MM.1S (cell line): ENCODE data around the gene USP17L26.
A peak's percentile ranks its signal among the peaks of the same experiment; 100 is the strongest.
"Not testable (repeated sequence)": the region's sequence is repeated elsewhere in the genome, so short reads cannot be mapped to it uniquely, and the experiment has no call there.

Experiments used
- DNase-seq: peaks from one replicate; pipeline ENCODE4 v3.0.0-alpha.2; 2015
- H2AFZ ChIP-seq: fragments of 300-600 bp; sonication (generic); 2 replicates; pipeline ENCODE4 v1.6.0; 2016; ENCODE audit warnings: antibody characterized with exemption, low read length
- H3F3A ChIP-seq: fragments of 300-600 bp; sonication (generic); 2 replicates; pipeline ENCODE4 v1.6.1; 2016; ENCODE audit warnings: mild to moderate bottlenecking, antibody characterized with exemption, low read length, moderate library complexity, mixed read lengths; ENCODE audit not compliant: insufficient read depth
- H3K27ac ChIP-seq: fragments of 300-600 bp; sonication (generic); 2 replicates; pipeline ENCODE4 v1.5.1; 2016; ENCODE audit warnings: mild to moderate bottlenecking, low read length
- H3K27me3 ChIP-seq: fragments of 300-600 bp; sonication (generic); replicated peaks from 2 replicates; pipeline ENCODE4 v1.6.0; 2016; ENCODE audit warnings: low read length; ENCODE audit not compliant: insufficient read depth
- H3K36me3 ChIP-seq: fragments of 300-600 bp; sonication (generic); replicated peaks from 2 replicates; pipeline ENCODE4 v1.6.1; 2016; ENCODE audit warnings: mild to moderate bottlenecking, low read length, mixed read lengths; ENCODE audit not compliant: insufficient read depth
- H3K4me1 ChIP-seq: fragments of 300-600 bp; sonication (generic); 2 replicates; pipeline ENCODE4 v1.6.1; 2016; ENCODE audit warnings: low read length, mixed read lengths
- H3K4me2 ChIP-seq: fragments of 300-600 bp; sonication (generic); 2 replicates; pipeline ENCODE4 v1.6.0; 2016; ENCODE audit warnings: low read depth, low read length
- H3K4me3 ChIP-seq: fragments of 300-600 bp; sonication (generic); 2 replicates; pipeline ENCODE4 v1.5.1; 2016; ENCODE audit warnings: low read length, mixed read lengths
- H3K79me2 ChIP-seq: fragments of 300-600 bp; sonication (generic); 2 replicates; pipeline ENCODE4 v1.6.1; 2016; ENCODE audit warnings: mixed run types, low read length, mixed read lengths
- H3K9ac ChIP-seq: fragments of 300-600 bp; sonication (generic); 2 replicates; pipeline ENCODE4 v1.6.1; 2016; ENCODE audit warnings: low read length, mixed read lengths
- H3K9me2 ChIP-seq: fragments of 300-600 bp; sonication (generic); replicated peaks from 2 replicates; pipeline ENCODE4 v1.6.1; 2016; ENCODE audit warnings: mild to moderate bottlenecking, low read length, mixed read lengths; ENCODE audit not compliant: insufficient read depth
- H3K9me3 ChIP-seq: fragments of 300-600 bp; sonication (generic); replicated peaks from 2 replicates; pipeline ENCODE4 v1.6.1; 2016; ENCODE audit warnings: mild to moderate bottlenecking, low read length, mixed read lengths; ENCODE audit not compliant: insufficient read depth
- H4K20me1 ChIP-seq: fragments of 300-600 bp; sonication (generic); 2 replicates; pipeline ENCODE4 v1.6.1; 2016; ENCODE audit warnings: mild to moderate bottlenecking, low read length, moderate library complexity, mixed read lengths; ENCODE audit not compliant: insufficient read depth
- TF ChIP-seq, protein P1 (sequence below): fragments of 300-600 bp; sonication (generic); IDR thresholded peaks from 2 replicates; pipeline ENCODE4 v1.5.1; 2016; ENCODE audit warnings: antibody characterized with exemption, low read length, mixed read lengths

The USP17L26 gene

DNA sequence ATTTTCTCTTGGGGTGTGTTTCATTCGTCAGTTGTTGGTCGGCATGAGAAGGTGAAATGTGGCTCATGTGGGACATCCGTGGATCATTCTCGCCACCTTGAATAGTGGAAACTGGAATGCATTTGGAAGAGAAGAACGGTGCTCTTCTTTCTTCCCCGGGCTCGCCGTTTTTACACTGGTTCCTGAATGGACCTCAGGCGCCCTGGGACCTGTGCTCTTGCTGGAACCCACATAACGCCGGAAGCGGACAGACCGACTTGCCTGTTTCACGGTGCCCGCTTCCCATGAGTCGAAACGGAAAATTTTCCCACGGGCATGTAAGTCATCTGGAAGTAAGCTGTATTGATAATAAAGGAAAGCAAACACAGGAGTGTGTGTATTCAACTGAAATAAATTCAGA is 16.4 kb downstream of the USP17L26 start:
- not testable (repeated sequence) for H2AFZ ChIP-seq, H3K4me2 ChIP-seq, H3K27me3 ChIP-seq, H3K4me1 ChIP-seq, DNase-seq, H3K9me3 ChIP-seq, H3F3A ChIP-seq, H3K36me3 ChIP-seq, H3K27ac ChIP-seq, H4K20me1 ChIP-seq, H3K79me2 ChIP-seq, H3K9me2 ChIP-seq, H3K9ac ChIP-seq, H3K4me3 ChIP-seq

DNA sequence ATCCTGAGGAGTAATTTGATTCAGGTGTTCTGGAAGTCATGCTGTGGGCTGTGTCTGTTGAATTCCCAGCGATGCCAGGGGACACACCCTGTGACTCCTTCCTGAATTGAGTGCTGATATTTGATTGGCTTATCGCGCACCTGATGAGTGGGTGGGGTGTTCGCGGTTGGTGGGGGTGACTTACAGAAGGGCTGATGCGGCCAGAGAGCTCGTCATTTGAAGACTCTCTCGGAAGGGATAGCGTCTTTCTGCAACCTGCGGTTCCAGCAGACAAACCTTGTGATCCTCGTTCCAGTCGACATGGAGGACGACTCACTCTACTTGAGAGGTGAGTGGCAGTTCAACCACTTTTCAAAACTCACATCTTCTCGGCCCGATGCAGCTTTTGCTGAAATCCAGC is 18.9 kb downstream of the USP17L26 start, which contains the start of gene USP17L29:
TSS of gene USP17L29 (plus strand) at position 301 of the 400 bp plus-strand sequence. CDS start at position 301, 0 bp downstream.
- not testable (repeated sequence) for H3K9ac ChIP-seq, H3F3A ChIP-seq, H3K4me1 ChIP-seq, H3K4me2 ChIP-seq, H3K27me3 ChIP-seq, H3K27ac ChIP-seq, H4K20me1 ChIP-seq, H3K9me2 ChIP-seq, H3K36me3 ChIP-seq, H3K4me3 ChIP-seq, DNase-seq, H2AFZ ChIP-seq, H3K9me3 ChIP-seq, H3K79me2 ChIP-seq

DNA sequence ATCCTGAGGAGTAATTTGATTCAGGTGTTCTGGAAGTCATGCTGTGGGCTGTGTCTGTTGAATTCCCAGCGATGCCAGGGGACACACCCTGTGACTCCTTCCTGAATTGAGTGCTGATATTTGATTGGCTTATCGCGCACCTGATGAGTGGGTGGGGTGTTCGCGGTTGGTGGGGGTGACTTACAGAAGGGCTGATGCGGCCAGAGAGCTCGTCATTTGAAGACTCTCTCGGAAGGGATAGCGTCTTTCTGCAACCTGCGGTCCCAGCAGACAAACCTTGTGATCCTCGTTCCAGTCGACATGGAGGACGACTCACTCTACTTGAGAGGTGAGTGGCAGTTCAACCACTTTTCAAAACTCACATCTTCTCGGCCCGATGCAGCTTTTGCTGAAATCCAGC is 28.4 kb downstream of the USP17L26 start, which contains the start of gene USP17L30:
TSS of gene USP17L30 (plus strand) at position 301 of the 400 bp plus-strand sequence. CDS start at position 301, 0 bp downstream.
- H2AFZ ChIP-seq, H3K79me2 ChIP-seq, H3K27ac ChIP-seq, H3K9me3 ChIP-seq, H3K4me2 ChIP-seq, DNase-seq, H3K36me3 ChIP-seq, H3F3A ChIP-seq, H4K20me1 ChIP-seq, H3K4me3 ChIP-seq, H3K9ac ChIP-seq, H3K9me2 ChIP-seq, H3K27me3 ChIP-seq, H3K4me1 ChIP-seq: not testable (repeated sequence)

DNA sequence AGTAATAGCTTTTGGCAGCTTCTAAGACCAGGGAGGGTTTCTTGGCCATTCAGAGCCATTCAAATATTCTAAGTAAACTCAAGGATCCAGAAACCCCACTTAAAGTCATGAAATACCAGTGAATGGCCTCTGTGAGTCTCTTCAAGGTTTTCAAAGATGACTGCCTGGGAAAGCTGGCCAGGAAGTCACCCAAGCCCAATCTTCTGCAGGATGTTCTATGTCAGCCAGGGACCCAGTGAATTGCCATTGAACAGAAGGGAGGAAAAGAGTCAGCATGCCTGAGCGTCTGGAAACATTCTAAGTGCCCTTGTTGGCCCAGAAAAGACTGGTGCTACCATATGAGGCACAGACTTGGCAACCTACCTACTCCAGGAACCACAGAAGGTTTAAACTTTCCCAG is 45.4 kb downstream of the USP17L26 start:
- not testable (repeated sequence) for H3K4me3 ChIP-seq, H3K4me1 ChIP-seq, H3K9me3 ChIP-seq

DNA sequence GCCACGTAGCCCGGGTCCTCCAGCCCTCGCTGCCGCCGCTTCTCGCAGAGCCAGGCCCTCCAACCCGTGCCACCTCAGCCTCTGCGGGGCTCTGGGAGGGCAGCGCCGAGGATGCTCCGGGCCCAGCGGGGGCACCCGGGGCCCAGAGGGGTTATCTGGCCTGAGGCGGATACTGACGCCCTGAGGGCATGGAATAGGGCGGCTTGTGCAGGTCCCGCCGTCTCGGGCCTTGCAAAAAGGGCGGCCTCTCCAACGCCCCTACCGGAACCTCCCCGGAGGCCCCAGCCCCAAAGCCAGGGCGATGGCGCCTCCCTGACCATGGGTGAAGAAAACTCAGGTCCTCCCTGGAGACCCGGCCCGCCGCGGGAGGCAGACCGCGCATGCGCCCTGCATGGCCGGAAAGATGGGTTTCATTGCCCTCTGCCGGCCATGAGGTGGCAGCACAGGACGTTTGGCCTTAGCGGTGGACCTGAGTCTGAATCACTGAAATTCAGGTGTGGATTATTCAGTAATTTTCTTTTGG is 46.6 kb downstream of the USP17L26 start:
- H2AFZ ChIP-seq, result peak overlapping the region; percentile 80
- H3K36me3 ChIP-seq, H3K9me3 ChIP-seq, H3K27me3 ChIP-seq, H3K4me1 ChIP-seq, H3K27ac ChIP-seq, H4K20me1 ChIP-seq, H3F3A ChIP-seq, H3K79me2 ChIP-seq, H3K9me2 ChIP-seq: not testable (repeated sequence)
- TF ChIP-seq, protein P1, sequence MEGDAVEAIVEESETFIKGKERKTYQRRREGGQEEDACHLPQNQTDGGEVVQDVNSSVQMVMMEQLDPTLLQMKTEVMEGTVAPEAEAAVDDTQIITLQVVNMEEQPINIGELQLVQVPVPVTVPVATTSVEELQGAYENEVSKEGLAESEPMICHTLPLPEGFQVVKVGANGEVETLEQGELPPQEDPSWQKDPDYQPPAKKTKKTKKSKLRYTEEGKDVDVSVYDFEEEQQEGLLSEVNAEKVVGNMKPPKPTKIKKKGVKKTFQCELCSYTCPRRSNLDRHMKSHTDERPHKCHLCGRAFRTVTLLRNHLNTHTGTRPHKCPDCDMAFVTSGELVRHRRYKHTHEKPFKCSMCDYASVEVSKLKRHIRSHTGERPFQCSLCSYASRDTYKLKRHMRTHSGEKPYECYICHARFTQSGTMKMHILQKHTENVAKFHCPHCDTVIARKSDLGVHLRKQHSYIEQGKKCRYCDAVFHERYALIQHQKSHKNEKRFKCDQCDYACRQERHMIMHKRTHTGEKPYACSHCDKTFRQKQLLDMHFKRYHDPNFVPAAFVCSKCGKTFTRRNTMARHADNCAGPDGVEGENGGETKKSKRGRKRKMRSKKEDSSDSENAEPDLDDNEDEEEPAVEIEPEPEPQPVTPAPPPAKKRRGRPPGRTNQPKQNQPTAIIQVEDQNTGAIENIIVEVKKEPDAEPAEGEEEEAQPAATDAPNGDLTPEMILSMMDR, result peak; percentile 32
- peak overlapping the region; percentile 33; the same call in 1 of the 2 replicates for H3K9ac ChIP-seq
- DNase-seq, result peak; percentile 18
- H3K4me3 ChIP-seq, result peak overlapping the region; percentile 55; the same call in 1 of the 2 replicates
- H3K4me2 ChIP-seq, result peak overlapping the region; percentile 60; the same call in 1 of the 2 replicates

More for the DNA sequence above, 45.4 kb downstream of the USP17L26 start:
- not testable (repeated sequence) for H3K4me2 ChIP-seq, H3K79me2 ChIP-seq, H3K27me3 ChIP-seq, H3K27ac ChIP-seq, DNase-seq, H4K20me1 ChIP-seq, H2AFZ ChIP-seq, H3K9ac ChIP-seq, H3K36me3 ChIP-seq, H3F3A ChIP-seq, H3K9me2 ChIP-seq
